MG63 (cell line): ENCODE data around the gene BLOC1S4. TPM values are rescaled to one million over a fixed set of nuclear protein-coding genes. Genes with fewer than 3 reads are reported as not detected.

Experiments
- DNase-seq: peaks from one replicate; pipeline ENCODE4 v3.0.0-alpha.2; 2020
- H3K27me3 ChIP-seq: fragments of 250-450 bp; sonication (Bioruptor Pico); 2 replicates; pipeline ENCODE4 v1.5.1; 2020; ENCODE audit warnings: mild to moderate bottlenecking, moderate library complexity
- H3K36me3 ChIP-seq: fragments of 250-450 bp; sonication (Bioruptor Pico); 2 replicates; pipeline ENCODE4 v1.5.1; 2020; ENCODE audit warnings: mild to moderate bottlenecking, moderate library complexity
- H3K4me3 ChIP-seq: fragments of 250-450 bp; sonication (Bioruptor Pico); 2 replicates; pipeline ENCODE4 v1.5.1; 2020; ENCODE audit warnings: mild to moderate bottlenecking, moderate library complexity
- H3K9me3 ChIP-seq: fragments of 250-450 bp; sonication (Bioruptor Pico); 2 replicates; pipeline ENCODE4 v1.5.1; 2020; ENCODE audit warnings: mild to moderate bottlenecking, moderate library complexity
- total RNA-seq: library from RNA; depleted of rRNA; stranded (reverse); fragments of >200 nt; shearing (Covaris generic); gene quantifications from 2 replicates; pipeline ENCODE4 v1.2.3, GENCODE V29; 2014; ENCODE audit warnings: low replicate concordance

The BLOC1S4 gene
- total RNA-seq, 1 experiment from 2014 or later: 16.0 TPM

DNA sequence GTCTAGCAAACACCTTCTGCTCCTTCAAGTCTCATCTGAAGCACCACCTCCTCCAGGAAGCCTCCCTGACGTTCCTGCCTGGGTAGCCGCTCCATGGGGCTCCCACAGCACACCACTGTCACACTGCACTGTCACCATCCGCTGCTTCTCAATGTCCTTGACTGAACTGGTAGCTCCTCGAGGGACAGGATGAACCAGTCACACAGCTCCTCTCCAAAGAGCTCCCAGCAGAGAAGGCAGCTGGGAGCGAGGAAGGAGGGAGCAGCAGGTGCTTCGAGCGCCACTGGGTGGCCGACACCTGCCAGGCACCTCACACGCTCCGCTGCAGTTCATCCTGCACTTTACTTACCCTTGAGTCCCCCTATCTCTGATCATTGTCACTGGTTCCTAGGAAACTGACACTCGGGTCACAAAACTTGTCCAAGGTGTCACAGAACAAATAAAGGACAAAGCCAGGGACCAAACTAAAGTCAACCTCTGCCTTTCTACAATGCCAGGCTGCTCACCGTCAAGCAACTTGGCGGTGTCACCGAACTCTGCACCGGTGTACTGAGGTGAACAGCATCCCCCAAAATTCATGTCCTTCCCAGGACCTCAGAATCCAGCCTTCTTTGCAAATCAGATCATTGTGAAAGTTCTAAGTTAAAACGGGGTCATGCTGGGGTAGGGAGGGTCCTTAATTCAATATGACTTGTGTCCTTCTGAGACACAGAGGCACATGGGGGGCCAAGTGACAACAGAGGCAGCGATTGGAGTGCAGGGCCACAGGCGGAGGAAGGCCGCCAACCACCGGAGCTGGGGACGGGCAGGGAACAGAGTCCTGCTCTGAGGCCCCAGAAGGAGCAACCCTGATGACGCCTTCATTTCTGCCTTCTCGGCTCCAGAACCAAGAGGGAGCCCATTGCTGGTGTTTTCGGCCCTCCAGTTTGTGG is 27.8 kb upstream of the BLOC1S4 start:
- H3K9me3 ChIP-seq: no peaks in the 10 kb centered on the region
- no peak overlapping the region for H3K4me3 ChIP-seq

DNA sequence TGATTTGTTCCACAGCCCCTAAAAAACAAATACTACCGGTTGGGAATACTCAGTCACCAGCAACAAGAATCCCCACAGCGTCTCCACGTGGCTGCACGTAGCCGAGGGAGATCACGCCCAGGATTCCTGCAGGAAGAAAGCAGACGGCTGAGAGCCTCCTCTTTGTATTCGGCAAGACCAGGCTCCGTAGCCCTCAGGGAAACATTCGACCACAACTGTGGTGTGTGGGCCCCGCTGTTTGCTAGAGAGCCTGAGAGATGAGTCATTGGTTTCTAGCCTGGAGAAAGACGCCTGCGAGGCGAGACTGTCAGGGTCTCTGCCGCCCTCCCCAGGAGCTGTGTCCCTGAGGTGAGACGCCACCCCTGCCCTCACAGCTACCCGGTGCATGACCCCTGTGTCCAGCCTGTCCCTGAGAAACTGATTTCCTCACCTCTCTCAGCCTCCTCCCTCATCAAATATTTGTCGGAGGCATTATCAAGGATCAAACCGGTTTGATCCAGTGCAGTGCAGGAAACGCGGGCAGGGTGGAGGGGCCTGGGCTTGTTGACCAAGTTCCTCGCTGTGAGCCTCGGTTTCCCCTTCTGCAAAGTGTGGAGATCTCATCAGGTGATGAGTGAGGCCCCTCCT is 27.0 kb upstream of the BLOC1S4 start:
- H3K4me3 ChIP-seq: no peak overlapping the region
- peak; percentile 58 for DNase-seq
- no peaks in the 10 kb centered on the region for H3K36me3 ChIP-seq
- H3K9me3 ChIP-seq: no peaks in the 10 kb centered on the region
- no peaks in the 10 kb centered on the region for H3K27me3 ChIP-seq

More for the DNA sequence above, 27.8 kb upstream of the BLOC1S4 start:
- Histone ChIP-seq H3K27me3 (no peaks in the 10 kb centered on the region), H3K36me3 (no peaks in the 10 kb centered on the region)
- no peak for DNase-seq

DNA sequence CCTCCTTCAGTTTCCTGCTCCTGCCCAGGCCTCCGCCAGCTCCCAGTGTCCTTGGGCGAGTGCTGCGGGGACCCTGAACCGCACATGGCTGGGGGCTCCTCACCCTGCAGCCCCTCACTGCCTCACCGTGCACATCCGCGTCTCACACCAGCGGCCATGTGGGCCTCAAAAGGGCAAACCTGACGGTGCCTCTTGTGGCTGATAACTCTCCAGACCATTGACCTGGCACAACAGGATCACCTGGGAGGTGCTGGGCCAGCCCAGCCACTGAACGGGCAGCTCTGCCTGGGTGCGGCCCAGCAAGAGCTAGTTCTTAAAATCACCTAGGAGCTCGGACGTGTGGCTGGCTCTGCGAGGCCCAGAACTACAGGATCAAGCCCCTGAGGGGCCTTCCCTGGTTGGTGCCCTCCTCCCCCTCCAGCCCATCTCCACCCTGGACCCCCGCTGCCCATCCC is 26.4 kb upstream of the BLOC1S4 start:
- DNase-seq: no peak
- Histone ChIP-seq H3K36me3 (no peaks in the 10 kb centered on the region), H3K9me3 (no peaks in the 10 kb centered on the region), H3K27me3 (no peaks in the 10 kb centered on the region), H3K4me3 (no peak overlapping the region)

DNA sequence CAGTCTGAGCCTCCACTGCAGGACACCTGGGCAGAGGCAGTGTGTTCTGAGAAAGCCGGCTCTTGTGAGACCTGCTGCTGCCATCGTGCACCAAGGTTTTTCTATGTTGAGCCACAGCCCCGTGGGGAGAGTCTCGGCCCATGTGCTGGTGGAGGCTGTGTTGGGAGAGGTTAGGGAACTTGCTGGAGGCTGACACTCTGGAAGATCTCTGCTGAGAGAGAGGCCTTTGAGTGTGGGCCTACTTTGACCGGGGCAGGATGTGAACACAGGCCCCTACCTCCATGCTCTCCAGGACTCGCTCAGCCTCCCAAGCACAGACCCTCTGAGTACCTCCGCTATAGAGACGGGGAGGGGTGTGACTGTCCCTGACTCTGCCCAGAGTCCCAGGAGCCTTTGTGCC is 23.6 kb upstream of the BLOC1S4 start:
- Histone ChIP-seq H3K4me3 (no peak overlapping the region), H3K27me3 (no peaks in the 10 kb centered on the region), H3K9me3 (no peaks in the 10 kb centered on the region), H3K36me3 (no peaks in the 10 kb centered on the region)
- DNase-seq: no peak

DNA sequence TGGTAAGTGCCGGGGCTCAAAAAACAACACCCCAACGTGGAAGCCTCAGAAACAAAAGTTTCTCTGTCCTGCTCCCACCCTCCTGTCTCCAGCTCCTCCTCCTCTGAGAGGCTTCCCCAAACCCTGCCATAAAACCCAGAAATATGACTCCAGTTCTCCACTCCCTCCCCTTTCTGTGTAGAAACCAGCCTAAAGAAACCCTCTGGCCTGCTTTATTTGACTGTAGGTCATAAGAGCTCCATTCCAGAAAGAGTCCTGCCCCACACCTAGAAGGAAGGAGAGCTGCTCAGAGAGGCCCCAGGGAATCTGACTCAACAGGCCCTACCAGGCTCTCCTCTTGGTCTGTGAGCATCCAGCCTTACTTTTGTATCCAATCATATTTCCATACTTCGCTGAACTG is 23.2 kb upstream of the BLOC1S4 start:
- Histone ChIP-seq H3K36me3 (no peaks in the 10 kb centered on the region), H3K27me3 (no peaks in the 10 kb centered on the region), H3K4me3 (no peak overlapping the region), H3K9me3 (no peaks in the 10 kb centered on the region)
- no peak for DNase-seq

DNA sequence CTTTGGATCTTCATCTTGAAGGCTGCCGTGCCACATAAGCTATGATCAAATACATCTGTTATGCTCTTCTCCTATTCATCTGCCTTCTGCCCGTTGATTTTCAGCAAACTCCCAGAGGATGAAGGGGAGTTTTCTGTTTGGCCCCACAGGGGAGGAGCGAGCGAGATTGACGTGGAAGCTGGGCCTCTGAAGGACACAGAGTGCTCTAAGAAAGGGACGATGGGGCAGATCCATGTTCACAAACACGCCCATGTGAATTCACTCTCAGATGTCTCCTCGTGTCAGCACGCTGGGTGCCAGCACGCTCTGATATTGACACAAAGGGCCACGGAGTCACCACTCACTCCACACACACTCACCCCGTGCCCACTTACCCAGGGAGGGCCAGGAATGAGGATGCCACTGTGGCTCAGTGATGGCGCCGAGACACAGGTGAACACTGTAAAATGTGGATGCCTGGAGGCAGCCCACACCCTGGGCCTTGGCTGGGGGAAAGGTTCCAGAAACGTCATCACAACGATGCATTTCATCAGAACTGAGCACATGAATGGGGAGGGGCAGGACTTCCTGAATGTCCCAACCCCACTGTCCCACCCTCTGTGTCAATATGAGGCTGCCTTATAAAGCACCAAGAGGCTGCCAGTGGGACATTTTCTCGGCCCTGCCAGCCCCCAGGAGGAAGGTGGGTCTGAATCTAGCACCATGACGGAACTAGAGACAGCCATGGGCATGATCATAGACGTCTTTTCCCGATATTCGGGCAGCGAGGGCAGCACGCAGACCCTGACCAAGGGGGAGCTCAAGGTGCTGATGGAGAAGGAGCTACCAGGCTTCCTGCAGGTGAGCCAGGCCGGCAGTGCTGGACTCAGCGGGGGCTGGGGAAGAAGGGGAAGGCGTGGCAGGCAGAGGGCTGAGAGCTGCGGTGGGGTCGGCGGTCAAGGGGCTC is 22.5 kb upstream of the BLOC1S4 start, which contains the start of gene S100P:
TSS of gene S100P (plus strand) at position 648 of the 946 bp plus-strand sequence. CDS start at position 703, 55 bp downstream.
- Histone ChIP-seq H3K4me3 (no peak within 1 kb of the TSS), H3K9me3 (no peaks in the 10 kb centered on the region), H3K27me3 (no peaks in the 10 kb centered on the region), H3K36me3 (no peaks in the 10 kb centered on the region)
- DNase-seq: no peak

DNA sequence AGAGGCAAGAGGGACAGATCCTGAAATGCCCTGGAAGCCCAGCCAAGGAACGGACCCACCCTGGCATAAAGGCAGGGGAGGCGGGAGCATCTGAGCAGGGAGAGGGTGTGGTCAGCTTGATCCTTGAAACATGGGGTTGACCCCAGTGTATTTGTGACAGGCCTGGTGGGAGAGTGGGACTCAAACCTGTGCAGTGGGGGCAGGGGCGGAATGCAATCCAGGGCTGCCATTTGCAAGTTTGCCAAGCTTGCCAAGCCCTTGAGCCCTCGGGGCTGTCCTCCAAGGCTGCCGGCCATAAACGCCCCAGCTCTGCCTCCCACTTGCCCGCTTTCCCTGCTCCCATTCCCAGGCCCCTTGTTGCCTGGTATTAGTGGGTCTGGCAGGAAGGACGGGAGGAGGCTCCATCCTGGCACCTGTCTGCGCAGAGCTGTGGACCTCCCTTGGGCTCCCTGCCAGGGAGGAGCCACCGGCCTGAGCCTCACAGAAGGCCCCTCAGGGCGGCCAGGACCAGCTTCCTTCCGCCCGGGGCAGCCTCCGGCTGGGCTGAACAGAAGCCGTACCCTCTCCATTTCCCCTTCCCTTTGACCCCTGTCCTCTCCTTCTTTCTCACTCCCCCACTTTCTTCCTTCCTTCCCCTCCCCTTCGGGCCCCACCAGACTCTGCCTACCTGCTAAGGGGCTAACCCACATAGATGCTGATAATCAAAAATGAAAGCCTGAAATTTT is 21.6 kb upstream of the BLOC1S4 start:
- Histone ChIP-seq H3K36me3 (no peaks in the 10 kb centered on the region), H3K27me3 (no peaks in the 10 kb centered on the region), H3K9me3 (no peaks in the 10 kb centered on the region), H3K4me3 (no peak overlapping the region)
- no peak for DNase-seq

DNA sequence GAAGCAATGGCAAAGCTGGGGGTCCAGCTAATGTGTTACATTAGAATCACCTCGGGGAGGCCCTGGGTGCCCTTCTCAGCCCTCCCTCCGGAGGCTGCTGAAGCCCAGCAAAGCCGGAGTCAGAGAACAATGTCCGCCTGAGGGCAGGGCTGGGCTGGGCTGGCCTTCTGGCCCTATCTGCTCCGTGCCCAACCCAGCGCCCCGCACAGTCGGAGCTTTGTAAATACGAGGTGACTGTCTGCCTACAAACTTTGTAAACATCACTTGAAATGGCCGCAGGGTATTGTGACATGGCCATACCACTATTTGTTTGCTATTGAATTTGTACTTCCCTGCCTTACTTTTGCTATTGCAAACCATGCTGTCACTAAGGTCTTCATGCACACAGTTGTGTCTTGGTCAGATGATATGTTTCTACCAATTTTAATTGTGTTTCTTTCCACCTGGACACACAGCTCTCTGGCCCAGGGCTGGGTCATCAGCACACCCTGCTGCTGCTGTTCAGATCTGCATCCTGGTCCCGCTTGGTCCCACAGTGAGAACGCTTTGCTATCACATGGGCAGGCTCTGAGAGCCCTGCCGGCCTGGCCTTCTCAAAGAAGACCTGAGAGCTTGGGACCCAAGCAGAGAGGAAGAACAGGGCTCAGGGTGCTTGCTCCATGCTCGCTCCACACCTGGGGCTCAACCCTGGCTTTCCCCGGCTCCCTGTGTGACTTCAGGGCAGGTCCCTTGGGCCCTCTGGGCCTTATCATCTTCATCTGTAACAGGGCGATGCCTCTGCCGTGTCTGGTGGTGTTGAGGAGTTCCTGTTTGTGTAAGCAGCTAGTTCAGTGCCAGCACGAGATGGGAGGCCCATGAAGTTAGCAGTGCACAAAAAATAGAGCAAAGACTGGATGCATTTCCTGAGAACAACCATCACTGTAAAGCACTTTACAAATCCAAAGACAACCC is 20.0 kb upstream of the BLOC1S4 start:
- Histone ChIP-seq H3K27me3 (no peaks in the 10 kb centered on the region), H3K4me3 (no peak overlapping the region), H3K9me3 (no peaks in the 10 kb centered on the region), H3K36me3 (no peaks in the 10 kb centered on the region)
- no peak for DNase-seq

DNA sequence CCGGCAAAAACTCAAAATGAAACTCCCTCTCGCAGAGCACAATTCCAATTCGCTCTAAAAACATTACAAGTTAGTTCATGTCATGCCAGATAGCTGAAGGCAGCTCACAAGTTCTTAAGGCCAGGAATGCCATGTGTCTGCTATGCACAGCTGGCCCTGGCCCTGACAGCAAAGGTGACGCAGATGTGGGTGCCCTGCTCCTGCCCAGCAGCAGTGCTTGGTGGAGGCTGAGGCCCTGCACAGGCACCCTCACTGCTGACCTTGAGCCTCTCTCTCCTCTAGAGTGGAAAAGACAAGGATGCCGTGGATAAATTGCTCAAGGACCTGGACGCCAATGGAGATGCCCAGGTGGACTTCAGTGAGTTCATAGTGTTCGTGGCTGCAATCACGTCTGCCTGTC is 19.4 kb upstream of the BLOC1S4 start:
- Histone ChIP-seq H3K27me3 (no peaks in the 10 kb centered on the region), H3K4me3 (no peak overlapping the region), H3K9me3 (no peaks in the 10 kb centered on the region), H3K36me3 (no peaks in the 10 kb centered on the region)
- DNase-seq: no peak

DNA sequence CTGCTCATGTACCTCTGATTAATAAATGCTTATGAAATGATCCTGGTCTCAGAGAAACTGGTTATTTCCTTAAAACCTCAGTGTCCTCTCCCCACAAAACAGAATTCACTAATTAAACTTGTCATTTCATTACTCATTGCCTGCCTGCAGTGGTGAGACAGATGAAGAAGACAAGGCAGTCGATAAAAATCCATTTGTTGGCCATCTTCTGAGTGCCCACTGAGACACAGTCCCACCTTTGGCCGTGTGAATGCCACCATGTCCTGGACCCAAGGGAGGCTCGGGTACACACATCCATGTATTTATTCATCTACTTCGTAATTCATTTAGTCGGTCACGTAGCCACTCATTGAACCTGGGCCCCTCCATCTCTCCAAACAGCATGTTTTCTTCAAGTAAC is 18.8 kb upstream of the BLOC1S4 start:
- DNase-seq: no peak
- no peaks in the 10 kb centered on the region for H3K36me3 ChIP-seq
- no peaks in the 10 kb centered on the region for H3K27me3 ChIP-seq
- no peaks in the 10 kb centered on the region for H3K9me3 ChIP-seq
- H3K4me3 ChIP-seq: no peak overlapping the region

DNA sequence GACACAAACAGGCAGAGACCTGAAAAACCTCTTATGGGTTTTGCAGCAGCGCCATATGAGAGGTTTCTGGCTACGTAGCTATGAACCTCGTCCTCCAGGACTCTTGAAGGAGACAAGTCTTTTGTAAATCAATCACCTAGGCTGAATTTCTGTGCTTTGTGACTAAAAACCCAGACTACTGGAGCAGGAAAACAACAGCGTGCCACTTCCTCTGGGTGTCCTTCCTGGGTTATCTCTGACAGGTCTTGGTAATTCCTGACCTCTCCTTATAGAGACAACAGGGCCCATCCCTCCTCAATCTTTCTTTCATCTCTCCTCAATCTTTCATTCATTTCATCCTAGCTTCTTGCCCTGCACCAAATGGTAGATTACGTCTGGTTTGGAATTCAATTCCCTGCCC is 16.6 kb upstream of the BLOC1S4 start:
- no peaks in the 10 kb centered on the region for H3K27me3 ChIP-seq
- DNase-seq: no peak
- no peak overlapping the region for H3K4me3 ChIP-seq
- H3K9me3 ChIP-seq: peaks cover 6% of the 10 kb centered on the region
- H3K36me3 ChIP-seq: peaks cover 10% of the 10 kb centered on the region

DNA sequence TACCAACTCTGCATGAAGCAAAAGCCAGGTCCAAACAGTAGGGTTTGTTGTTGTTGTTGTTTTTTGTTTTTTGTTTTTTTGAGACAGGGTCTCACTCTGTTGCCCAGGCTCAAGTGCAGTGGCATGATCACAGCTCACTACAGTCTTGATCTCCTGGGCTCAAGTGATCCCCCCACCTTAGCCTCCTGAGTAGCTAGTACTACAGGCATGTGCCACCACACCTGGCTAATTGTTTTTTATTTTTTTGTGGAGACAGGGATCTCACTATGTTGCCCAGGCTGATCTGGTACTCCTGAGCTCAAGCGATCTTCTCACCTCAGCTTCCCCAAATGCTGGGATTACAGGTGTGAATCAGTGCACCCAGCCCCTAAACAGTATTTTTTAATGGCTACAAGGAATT is 16.1 kb upstream of the BLOC1S4 start:
- Histone ChIP-seq H3K9me3 (peaks cover 6% of the 10 kb centered on the region), H3K4me3 (no peak overlapping the region), H3K27me3 (no peaks in the 10 kb centered on the region), H3K36me3 (peaks cover 10% of the 10 kb centered on the region)
- no peak for DNase-seq

DNA sequence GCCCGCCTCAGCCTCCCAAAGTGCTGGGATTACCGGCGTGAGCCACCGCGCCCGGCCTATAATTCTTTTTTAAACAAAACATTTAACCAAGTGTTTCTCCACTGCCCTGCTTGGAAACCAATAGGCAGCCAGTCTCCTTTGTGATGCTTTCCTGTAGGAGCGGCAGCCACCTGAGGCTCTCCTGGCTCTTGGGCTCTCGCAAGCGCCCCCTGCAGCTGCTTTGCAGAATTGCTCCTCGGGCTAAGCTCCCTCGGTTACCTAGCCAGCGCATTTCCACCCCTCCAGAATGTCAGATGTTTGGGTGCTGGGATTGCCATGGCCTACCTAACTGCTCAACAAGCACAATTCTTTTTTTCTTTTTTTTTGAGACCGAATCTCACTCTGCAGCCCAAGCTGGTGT is 14.6 kb upstream of the BLOC1S4 start:
- peaks cover 10% of the 10 kb centered on the region for H3K36me3 ChIP-seq
- no peak for DNase-seq
- H3K27me3 ChIP-seq: no peaks in the 10 kb centered on the region
- H3K4me3 ChIP-seq: no peak overlapping the region
- H3K9me3 ChIP-seq: peaks cover 6% of the 10 kb centered on the region

DNA sequence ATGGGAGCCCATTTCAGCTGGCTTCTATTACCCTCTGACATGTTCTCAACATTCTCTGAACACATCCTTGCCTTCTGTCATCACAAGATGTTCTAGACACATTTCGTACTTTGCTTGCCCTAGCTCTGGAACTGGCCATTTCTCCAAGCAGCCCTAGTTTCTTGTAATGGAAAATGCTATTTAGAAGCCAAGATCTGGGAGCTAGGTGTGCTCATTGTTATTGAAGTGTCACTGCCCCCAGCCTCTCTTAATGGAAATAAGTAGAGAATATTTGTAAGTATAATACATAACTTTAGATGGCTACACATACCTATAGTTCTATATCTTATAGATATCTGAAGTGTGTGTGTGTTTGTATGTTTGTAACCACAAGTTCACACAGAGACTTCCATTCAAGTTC is 13.2 kb upstream of the BLOC1S4 start:
- no peak overlapping the region for H3K4me3 ChIP-seq
- H3K27me3 ChIP-seq: no peaks in the 10 kb centered on the region
- H3K36me3 ChIP-seq: peaks cover 21% of the 10 kb centered on the region
- DNase-seq: no peak
- peaks cover 6% of the 10 kb centered on the region for H3K9me3 ChIP-seq

DNA sequence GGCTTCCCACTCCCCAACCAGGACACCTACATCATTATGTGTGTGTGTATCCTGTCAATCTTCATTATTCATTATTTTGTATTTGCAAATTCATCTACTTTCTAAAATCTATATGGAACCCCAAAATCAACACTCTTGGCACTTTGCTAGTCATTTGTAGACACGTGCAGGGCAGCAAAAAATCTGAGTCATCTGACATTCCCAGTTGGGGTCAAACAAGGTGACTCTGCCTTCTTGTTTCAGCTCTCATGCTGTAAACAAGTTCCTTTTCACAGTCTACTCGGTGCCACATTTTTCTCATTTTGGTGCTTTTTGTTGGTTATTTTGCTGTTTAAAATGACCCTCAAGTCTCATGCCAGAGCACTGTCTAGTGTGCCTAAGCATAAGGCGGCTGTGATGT is 12.2 kb upstream of the BLOC1S4 start:
- Histone ChIP-seq H3K4me3 (no peak overlapping the region), H3K9me3 (peaks cover 6% of the 10 kb centered on the region), H3K27me3 (no peaks in the 10 kb centered on the region), H3K36me3 (peaks cover 27% of the 10 kb centered on the region)
- DNase-seq: no peak
